Stimulated activated CD8-positive, alpha-beta memory T cell treated with anti-CD3 and anti-CD28 coated beads, Interleukin-7, amount 100 ng/mL, for 1 hour (primary cell): ENCODE results near the gene KCNAB1.

Source experiments
- DNase-seq, 2 donors: peaks; one replicate each; pipeline ENCODE4 v3.0.0-alpha.2; 2020; ENCODE audit warnings: low read depth in 2 of 2

KCNAB1 gene

DNA sequence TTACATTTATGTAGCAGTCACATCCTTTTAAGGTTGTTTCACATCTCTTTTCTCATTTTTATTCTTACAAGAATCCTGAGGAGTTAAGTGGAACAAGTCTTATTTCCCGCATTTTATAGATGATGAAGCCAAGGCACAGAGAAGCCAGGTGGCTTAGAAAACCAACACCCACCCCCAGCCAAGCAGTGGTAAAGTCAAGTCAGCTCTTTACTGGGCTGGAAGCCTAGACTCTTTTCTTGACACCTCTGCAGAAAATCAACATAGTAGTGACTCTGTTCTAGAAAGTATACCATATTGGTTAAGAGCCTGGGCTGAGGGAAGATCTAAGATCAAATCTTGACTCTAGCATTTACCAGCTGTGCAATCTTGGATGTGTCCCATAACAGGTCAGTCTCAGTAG, 195.7 kb downstream of the KCNAB1 start:
- DNase-seq: no peak

DNA sequence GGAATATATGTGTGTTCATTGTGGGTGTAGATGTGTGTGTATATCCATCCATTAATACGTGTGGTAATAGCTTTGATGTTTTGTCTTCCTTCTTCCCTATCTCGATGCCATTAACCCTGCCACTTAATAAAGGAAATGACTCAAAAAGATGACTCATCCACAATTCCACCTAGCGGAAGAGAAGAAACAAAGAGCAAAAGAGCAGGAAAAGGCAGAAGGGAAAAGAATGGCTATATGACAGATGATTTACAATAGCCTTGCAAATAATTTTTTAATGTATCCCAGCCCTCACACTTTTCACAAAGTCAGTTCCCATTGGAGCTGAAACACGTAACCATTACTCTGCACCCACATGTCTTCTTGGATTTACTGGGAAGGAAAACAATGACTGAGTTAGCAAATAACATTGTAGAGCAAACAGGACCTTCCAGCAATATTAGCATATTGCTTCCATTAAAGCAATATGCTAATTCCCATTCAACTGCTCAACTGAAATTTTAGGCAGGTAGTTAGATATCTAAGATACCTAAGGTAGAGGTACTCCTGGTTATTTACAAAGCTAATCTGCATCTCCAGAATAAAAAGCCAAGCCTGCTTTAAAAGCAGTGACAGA, 197.2 kb downstream of the KCNAB1 start:
- DNase-seq: no peak

DNA sequence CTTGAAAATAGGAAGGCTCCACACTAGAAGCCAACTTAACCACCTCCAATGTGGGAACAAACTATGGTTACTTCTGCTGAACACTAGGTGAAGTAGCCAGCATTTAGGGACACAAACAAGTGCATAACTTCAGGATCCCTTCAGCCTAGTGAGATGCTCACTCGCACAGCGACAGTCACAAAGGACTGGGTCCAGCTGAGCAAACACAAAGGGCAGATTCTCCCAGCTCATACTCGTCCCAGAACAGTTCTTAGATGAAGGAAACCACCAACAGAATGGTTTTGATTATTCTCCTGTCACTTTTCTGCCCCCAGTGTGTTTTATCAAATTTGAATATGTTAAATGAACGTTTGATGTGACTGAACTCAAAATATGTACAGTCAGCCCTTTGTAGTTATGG, 201.6 kb downstream of the KCNAB1 start:
- DNase-seq: no peak

DNA sequence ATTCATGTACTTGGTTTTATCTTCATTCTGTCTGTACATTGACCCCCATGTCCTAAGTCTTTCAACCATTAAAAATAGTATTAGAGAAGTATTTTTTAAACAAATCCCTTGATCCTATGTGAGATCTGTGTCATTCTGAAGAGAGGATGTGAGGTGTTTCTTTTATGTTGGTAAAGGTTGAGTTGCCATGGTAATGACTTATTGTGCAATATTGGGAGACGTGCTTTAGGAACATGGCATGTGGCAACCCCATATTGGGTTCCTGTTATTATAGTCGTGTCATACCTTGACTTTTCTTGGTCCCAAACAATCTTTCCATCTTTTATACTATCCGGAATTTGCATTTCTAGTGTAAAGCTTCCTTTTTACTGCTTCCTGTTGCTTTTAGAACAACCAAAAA, 203.1 kb downstream of the KCNAB1 start:
- no peak for DNase-seq

DNA sequence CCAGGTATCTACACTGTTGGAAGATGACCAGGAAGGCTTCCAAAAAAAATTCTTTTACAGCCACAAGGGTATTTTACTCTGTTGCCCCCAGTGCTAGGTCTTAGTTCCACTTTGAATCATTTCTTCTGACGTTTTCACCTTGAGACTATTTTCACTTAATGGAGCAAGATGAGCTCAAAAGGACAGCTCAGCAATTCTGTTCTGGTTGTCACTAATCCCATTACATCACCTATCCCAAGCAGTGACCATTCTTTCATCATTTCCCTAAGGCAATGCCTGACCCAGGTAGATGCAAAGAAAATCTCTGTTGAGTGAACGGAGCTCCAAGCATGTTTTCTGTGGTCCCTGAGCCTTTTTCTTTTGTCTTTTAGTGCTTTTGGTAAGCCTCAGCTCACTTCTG, 210.0 kb downstream of the KCNAB1 start:
- no peak for DNase-seq

DNA sequence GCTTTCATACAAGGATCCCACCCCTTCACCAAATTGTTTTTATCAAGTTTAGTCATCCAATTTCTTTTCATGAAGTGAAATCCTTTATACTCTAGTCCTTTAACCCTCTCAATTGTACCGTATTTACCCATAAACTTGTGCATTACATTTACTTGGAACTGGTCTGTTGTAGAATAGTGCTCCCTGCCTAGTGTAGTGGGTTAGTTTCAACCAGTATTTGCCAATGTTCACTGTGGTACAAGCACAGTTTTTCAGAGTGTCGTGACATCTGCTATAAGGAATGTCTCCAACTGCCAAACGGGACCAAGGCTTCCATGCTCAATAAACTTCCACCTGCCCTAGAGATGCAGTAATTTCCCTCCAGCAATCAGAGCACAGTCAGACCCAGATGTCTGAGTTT, 211.9 kb downstream of the KCNAB1 start:
- no peak for DNase-seq

DNA sequence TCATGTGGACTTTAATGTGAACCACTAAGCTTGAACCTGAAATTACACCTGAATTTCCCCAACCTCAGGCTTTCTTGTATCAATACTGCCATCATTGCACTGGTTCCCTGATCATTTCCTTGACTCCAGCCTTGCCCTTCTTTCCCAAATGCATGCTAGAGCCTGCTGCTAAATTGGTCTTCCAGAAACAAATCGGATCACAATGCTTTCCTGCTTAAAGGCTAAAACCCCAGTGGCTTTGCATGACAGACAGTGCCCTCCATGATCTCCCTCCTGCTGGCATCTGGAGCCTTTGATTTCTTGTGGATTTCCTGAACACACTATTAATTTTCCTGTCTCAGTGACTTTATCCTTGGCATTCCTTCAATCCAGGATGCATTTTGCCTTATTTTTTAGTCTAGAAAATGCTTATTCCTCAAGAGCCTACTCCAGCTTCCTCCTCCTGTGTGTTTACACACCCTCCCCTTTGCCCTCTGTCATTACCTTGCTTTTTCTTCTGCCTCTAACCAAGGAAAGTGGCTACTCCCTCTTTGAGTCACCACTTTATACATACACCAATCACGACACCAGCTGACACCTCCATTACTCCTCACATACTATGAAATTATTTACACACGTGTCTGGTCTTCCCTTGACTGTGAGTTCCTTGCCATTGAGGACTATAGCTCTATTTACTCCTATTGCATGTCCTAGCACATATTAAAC, 214.6 kb downstream of the KCNAB1 start:
- DNase-seq: no peak

DNA sequence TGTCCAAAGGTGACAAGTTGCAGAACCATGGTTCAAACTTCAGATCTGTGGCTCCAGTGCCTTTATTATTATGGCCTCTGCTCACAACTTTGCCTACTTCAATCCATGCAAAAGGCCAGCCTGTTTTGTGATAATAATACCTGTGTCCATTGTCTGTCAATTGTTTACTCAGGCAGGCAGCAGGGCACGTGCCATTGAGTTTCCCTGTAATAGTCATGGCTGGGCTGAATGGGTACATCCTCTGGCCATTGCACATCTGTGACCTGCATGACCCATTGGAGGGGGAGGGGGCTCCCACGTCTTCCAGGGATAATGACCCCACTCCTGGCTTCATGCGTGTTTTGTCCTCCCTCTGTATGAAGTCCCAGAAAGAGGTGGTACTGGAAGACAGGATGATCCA, 219.1 kb downstream of the KCNAB1 start:
- DNase-seq: no peak

DNA sequence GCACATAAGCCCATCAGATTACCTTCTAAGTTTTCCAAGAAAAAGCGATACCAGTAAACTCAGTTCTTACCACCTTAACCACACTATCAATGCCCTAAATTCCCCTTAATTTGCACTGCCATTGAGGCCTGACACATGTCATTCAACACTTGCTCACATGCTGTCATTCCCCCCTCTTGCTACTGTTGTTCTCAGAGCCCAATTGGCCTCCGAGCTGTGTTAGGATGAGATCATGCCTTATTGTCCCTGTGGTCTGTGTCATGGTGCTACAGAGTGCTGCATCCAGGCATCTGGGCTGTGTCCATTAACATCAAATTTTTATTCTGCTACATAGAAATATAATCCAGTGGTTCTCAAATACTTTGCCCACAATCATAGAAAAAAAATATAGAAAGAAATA, 221.0 kb downstream of the KCNAB1 start:
- DNase-seq: no peak

DNA sequence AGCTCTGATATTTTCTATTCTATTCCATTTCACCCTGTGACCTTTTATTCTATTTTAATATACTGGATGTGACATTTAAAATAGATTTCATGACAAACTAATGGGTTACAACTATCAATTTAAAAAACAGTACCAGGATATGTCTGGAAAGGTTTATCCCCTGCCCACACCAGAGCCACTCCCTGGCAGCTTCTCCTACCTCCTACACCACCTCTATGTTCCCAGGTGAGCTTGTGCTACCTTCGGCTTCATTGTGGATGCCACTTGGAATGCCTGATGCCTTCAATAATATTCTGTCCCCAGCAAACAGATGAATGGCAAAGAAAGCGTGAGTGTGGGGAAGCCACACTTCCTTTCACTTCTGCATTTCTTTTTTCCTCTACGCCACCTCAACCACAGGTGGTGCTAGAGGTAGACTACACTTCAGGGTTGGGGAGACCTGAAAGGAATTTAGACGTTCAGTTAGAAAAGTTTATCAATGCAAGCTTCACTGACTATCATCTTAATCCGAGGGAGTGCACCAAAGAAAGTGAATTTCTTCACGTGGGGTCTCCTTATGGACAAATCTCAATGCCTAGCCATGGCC, 221.5 kb downstream of the KCNAB1 start:
- DNase-seq: no peak

DNA sequence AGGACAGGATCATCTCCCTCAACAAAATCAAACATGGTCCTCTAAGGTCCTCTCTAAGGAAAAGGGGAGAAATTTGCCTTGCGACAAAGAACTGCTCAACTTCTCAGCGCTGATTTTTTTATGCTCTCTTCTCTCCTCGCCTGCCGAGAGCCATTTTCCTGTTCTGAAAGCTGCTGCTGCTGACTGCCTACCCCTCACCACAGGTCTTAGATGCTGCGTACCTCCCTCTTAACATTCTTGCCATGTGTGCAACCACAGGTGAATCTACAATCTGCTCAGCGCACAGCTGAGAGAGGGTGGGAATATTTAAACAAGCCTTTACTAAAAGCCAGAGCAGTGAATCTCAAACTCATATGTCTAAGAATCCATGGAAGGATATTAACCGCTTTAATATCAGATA, 223.8 kb downstream of the KCNAB1 start:
- DNase-seq: no peak

DNA sequence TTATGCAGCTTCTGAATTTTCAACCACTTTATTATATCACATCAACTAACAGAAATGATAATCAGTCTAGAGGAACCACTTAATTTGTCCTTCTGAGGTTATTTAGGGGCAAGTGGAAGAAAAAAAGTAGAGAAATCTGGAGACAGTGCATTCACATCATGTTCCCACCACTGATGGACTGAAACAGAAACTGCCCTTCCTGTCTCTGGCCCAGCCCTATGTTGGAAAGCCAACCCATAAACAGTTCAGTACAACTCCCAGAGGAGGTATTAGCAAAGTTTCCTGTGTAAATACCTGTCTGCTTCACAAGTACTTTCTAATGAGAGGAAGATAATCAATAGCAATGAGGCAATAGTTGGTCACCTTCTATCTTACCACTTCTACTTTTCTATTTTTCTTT, 228.7 kb downstream of the KCNAB1 start:
- no peak for DNase-seq

DNA sequence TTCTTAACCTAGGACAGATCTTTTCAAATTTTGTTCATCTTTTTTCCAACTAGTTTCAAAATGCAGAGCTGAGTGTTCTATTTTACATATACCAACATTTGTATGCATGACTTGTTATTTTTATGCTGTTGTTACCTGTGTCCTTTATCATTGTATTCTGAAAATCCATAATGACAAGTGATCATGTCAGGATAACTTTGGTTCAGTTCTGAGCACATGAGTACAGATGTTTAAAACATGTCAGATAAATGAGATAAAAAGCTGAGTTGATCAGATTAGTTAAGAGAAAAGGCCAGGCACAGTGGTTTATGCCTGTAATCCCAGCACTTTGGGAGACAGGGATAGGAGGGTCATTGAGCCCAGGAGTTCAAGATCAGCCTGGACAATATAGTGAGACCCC, 229.6 kb downstream of the KCNAB1 start:
- DNase-seq: no peak

DNA sequence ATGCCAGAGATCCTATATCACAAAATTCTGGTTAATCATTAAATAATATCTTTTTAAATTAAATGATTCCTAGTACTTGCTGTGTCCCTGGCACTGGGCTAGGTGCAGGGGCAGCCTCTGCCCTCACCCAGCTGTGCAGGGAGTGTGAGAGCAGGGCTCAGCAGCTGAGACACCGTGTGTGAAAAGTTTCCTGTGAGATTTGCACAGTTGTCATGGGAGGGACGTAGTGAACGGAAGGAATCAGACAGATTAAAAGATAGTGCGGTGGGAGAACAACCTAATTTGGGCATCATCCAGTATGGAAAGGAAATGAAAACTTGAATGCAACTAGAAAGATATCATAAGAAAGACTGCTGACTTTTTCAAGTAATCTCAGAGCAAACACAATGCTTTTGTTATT, 230.4 kb downstream of the KCNAB1 start:
- DNase-seq: no peak

DNA sequence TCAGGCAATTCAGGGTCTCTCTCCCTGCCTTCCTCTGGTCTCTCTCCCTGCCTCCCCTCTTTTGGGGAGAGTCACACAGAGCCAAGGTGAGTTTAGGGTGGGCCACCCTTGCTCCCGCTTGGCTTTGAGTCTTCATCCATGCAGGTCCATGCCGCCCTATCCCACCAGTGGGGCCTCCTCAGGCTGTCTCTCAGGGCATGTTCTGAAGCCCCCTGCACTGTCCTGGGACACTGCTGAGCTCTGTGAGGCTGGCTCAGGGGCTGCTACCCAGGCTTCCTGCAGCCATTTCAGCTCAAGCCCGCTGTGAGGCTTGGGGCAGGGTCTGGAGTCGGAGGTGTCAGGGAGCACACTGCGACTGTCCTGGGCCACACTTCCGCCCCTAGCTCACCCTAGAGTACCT, 231.4 kb downstream of the KCNAB1 start:
- no peak for DNase-seq

DNA sequence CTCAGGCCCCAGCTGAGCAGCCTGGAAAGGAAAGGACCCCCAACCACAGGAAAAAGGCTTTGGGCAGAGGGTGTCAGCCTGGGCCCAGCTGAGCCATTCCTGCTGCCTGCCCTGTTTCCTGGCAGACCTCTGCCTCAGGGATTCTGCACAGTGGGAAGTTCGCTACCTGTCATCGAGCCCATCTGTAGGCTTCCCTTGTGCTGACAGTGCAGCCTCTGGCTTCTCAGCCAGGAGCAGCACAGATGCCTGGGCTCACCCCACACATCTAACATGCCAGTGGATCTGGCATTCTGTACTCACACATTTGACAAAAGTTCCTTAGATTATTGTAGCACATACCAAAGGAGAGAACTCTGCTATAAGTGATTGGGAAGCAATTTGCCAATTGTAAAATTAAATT, 232.3 kb downstream of the KCNAB1 start:
- no peak for DNase-seq

DNA sequence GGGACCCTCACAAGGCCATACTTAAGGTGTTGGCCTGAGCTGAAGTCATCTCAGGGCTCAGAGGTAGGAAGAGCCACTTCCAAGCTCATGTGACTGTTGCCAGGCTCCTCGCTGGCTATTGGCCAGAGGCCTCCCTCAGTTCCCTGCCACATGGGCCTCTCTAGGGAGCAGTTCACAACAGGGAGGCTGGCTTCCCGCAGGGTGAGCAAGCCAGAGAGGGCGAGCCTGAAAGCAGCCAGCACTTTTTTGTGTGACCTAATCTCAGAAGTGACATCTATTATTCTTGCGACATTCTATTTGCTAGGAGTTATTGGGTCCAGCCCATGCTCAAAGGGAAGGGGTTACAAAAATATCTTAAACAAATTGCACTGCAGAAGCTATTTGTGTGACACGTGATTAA, 233.2 kb downstream of the KCNAB1 start:
- DNase-seq: no peak

DNA sequence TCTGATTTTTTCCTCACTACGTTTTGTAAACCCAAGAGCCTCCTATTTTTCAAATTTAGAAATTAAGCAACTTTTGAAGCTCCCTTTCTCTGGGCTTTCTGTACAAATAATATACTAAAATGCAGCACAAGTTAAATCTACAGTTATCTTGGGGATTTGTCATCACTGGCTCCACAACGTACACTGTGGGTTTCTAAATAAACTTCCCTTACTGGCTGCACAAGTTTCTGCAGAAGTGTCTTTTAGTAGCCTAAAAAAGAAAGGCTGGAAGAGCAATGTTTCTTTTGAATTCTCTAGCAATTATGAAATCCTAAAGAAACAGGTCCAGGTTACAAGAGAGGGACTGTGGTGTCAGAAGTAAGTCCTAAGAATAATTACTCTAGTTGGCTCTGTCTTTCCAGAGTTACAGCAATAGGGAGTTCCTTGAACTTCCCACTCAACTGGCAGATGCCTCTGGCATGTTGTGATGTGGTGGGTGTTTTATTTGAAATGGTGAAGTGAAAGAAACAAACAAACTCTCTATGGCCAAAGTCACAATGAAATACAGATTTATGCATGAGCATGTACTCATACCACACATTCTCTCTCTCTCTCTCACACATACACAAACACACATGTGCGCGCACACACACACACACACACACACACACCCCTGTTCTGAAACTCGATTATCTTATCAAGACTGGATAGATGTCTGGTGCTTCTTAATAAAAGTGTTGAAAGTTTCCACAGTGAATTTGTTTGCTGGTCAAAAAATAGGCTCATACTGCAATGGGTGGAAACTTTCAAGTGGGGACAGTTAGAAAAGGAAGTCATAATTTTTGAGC, 236.4 kb downstream of the KCNAB1 start:
- DNase-seq: no peak

DNA sequence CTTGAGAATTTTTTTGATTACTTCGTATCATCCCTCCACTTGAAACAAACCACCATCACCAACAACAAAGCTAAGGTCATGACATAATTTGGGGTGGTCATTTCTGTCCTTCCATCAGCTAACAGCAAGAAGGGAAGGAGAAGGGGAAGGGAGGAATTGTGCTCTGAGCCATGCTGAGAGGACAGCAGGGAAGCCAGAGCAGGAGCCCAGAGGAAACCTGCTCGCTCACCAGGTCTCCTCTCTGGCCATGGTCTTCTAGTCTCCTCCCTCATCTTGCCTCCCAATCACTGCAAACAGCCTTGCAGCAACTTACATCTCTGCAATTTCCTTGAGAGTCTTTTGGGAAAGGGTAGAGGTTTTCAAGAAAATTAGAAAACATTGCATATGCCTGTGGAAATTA, 237.9 kb downstream of the KCNAB1 start:
- no peak for DNase-seq

DNA sequence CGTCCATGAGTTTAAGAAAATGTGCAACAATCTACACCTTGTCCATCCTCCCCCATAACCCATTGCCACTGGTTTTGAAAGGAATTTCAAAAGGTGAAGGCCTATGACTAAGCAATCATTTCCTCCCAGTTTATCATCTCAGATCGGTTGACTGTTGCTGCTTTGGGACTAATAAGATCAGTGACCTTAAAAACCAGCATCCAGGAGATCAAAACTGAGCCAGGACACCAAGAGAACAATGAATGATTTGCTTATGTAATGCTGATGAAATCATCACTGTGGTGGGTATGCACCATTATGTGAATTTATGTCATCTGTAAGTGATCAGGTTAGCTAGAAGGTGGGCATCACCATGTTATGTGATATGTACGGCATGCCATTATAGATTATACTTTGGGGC, 239.0 kb downstream of the KCNAB1 start:
- no peak for DNase-seq

DNA sequence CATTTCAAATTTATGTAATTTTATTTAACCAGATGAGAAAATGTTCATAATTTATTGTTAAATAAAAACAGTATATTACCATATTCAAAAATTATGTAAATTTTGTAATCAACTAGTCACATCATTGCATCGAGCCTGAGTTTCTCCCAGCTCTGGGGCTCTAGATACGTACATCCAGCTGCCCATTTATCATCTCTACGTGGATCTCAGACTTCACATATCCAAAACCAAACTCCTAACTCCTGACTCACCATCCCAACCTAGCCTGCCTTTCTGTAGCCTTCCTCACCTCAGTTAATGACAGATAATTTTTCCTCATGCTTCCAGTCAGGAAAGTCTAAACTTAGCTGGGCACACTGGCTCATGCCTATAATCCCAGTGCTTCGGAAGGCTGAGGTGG, 239.7 kb downstream of the KCNAB1 start:
- DNase-seq: no peak

DNA sequence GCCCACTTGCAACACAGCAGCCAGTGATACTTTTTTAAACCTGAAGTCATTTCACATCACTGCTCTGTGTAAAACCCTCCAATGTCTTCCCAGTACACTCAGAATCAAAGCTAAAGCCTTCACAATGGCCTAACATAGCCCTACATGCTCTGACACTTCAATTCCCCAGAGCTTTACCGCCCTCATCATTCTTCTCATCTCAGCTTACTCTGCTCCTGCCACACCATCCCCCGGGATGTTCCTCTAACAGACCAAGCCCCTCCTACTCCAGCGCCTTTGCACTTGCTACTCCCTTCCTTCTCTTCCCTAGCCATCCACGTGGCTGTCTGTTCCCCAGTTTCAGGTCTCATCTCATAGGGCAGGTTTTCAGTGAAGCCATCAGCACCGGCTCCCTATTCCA, 240.6 kb downstream of the KCNAB1 start:
- DNase-seq: no peak

DNA sequence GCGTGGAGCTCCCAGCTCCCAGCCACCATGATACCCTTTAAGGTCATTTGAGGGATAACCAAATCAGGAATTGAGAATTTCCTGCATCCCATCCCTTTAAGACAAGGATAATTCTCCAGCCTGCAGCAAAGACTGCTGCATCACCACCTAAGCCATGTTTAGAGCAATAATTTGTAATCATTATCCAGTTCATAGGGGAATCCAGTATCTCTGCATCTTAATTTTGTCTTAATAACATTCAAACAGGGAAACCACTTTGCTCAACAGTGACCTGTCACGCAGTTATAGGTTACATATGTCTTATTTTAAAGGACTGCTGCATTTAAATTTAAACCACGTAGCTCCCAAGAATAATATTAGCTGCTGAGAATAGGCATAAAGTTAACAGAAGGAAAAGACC, 246.2 kb downstream of the KCNAB1 start:
- DNase-seq: no peak
